ENCODE data around the gene KIF1A. TPM values are rescaled to one million over a fixed set of nuclear protein-coding genes. Genes with fewer than 3 reads are reported as not detected.

The KIF1A gene
- total RNA-seq, 1 donor from 2014 or later, result 52.2 TPM

- TF ChIP-seq CTCF (IDR thresholded peaks at IDR 0.05; ENCODE audit: unreplicated experiment), result no peak
- H3K27me3 Mint-ChIP-seq (ENCODE audit: unreplicated experiment), result peaks cover 13% of the 10 kb centered on the region
- H3K4me3 Mint-ChIP-seq (ENCODE audit: unreplicated experiment), result no peak overlapping the region
- H3K4me1 Mint-ChIP-seq (ENCODE audit: unreplicated experiment), result no peaks in the 10 kb centered on the region
- no peak overlapping the region for H3K27ac Mint-ChIP-seq (ENCODE audit: unreplicated experiment)
- H3K36me3 Mint-ChIP-seq (ENCODE audit: low read depth, unreplicated experiment), result peaks cover 10% of the 10 kb centered on the region
- H3K9me3 Mint-ChIP-seq (ENCODE audit: unreplicated experiment), result no peaks in the 10 kb centered on the region
- DNase-seq (ENCODE audit: low spot score), result no peak
Observed at GRCh38 chr2:240762249-240762648, 57.8 kb downstream of the KIF1A start.

GRCh38 chr2:240760576-240761246 lies 59.3 kb downstream of the KIF1A start:
- peaks cover 10% of the 10 kb centered on the region for H3K36me3 Mint-ChIP-seq (ENCODE audit: low read depth, unreplicated experiment)
- no peak overlapping the region for H3K4me3 Mint-ChIP-seq (ENCODE audit: unreplicated experiment)
- no peaks in the 10 kb centered on the region for H3K4me1 Mint-ChIP-seq (ENCODE audit: unreplicated experiment)
- H3K27me3 Mint-ChIP-seq (ENCODE audit: unreplicated experiment), result peaks cover 11% of the 10 kb centered on the region
- no peak overlapping the region for H3K27ac Mint-ChIP-seq (ENCODE audit: unreplicated experiment)
- H3K9me3 Mint-ChIP-seq (ENCODE audit: unreplicated experiment), result no peaks in the 10 kb centered on the region
- TF ChIP-seq CTCF (IDR thresholded peaks at IDR 0.05; ENCODE audit: unreplicated experiment), result no peak
- DNase-seq (ENCODE audit: low spot score), result no peak

- no peaks in the 10 kb centered on the region for H3K4me1 Mint-ChIP-seq (ENCODE audit: unreplicated experiment)
- DNase-seq (ENCODE audit: low spot score), result no peak
- no peak overlapping the region for H3K4me3 Mint-ChIP-seq (ENCODE audit: unreplicated experiment)
- H3K27ac Mint-ChIP-seq (ENCODE audit: unreplicated experiment), result no peak overlapping the region
- peaks cover 11% of the 10 kb centered on the region for H3K27me3 Mint-ChIP-seq (ENCODE audit: unreplicated experiment)
- H3K9me3 Mint-ChIP-seq (ENCODE audit: unreplicated experiment), result no peaks in the 10 kb centered on the region
- peaks cover 10% of the 10 kb centered on the region for H3K36me3 Mint-ChIP-seq (ENCODE audit: low read depth, unreplicated experiment)
- TF ChIP-seq CTCF (IDR thresholded peaks at IDR 0.05; ENCODE audit: unreplicated experiment), result no peak
Observed at GRCh38 chr2:240760121-240760520, 59.9 kb downstream of the KIF1A start.

GRCh38 chr2:240759459-240759858 lies 60.6 kb downstream of the KIF1A start:
- TF ChIP-seq CTCF (IDR thresholded peaks at IDR 0.05; ENCODE audit: unreplicated experiment), result no peak
- Mint-ChIP-seq H3K9me3 (ENCODE audit: unreplicated experiment) (no peaks in the 10 kb centered on the region), H3K27me3 (ENCODE audit: unreplicated experiment) (peaks cover 12% of the 10 kb centered on the region), H3K4me3 (ENCODE audit: unreplicated experiment) (no peak overlapping the region), H3K4me1 (ENCODE audit: unreplicated experiment) (no peaks in the 10 kb centered on the region), H3K36me3 (ENCODE audit: low read depth, unreplicated experiment) (peaks cover 10% of the 10 kb centered on the region), H3K27ac (ENCODE audit: unreplicated experiment) (no peak overlapping the region)
- no peak for DNase-seq (ENCODE audit: low spot score)

- peaks cover 10% of the 10 kb centered on the region for H3K36me3 Mint-ChIP-seq (ENCODE audit: low read depth, unreplicated experiment)
- TF ChIP-seq CTCF (IDR thresholded peaks at IDR 0.05; ENCODE audit: unreplicated experiment), result no peak
Observed at GRCh38 chr2:240757086-240757614, 62.9 kb downstream of the KIF1A start.

More at GRCh38 chr2:240757086-240757614, 62.9 kb downstream of the KIF1A start:
- no peak for DNase-seq (ENCODE audit: low spot score)
- Mint-ChIP-seq H3K4me1 (ENCODE audit: unreplicated experiment) (no peaks in the 10 kb centered on the region), H3K27ac (ENCODE audit: unreplicated experiment) (no peak overlapping the region), H3K9me3 (ENCODE audit: unreplicated experiment) (no peaks in the 10 kb centered on the region), H3K27me3 (ENCODE audit: unreplicated experiment) (peaks cover 15% of the 10 kb centered on the region), H3K4me3 (ENCODE audit: unreplicated experiment) (no peak overlapping the region)

Measured in endothelial cell (in vitro differentiated cells).